IMR-90 (cell line): ENCODE results near the gene SOBP. TPM values are rescaled to one million over a fixed set of nuclear protein-coding genes. Genes with fewer than 3 reads are reported as not detected.

Experiments used
- ATAC-seq: fragments of 200-7000 bp; cut with Tn5 transposase; 2 replicates; pipeline ENCODE4 v1.9.1; 2020; ENCODE audit warnings: low read depth, mild to moderate bottlenecking, moderate library complexity
- BruUV-seq: library from RNA; stranded (reverse); fragments of 400-500 nt; replicated peaks from 2 replicates; lab custom pipeline; 2021; lab: Mats Ljungman, UMichigan
- CTCF ChIA-PET: fragments of 300-600 bp; formaldehyde crosslinking; extraction: SDS; loops from one replicate; lab custom pipeline; 2021; ENCODE audit warnings: antibody characterized with exemption; lab: Yijun Ruan, JAX
- POLR2A ChIA-PET: fragments of 300-600 bp; sonication (Branson Sonifier 250); formaldehyde crosslinking; loops from one replicate; lab custom pipeline; 2022; ENCODE audit warnings: antibody characterized with exemption; ENCODE audit not compliant: unreplicated experiment; lab: Charles Lee
- DNase-seq: peaks from one replicate; pipeline ENCODE4 v3.0.0; 2013
- H2AFZ ChIP-seq: replicated peaks from 2 replicates; pipeline ENCODE3; 2013; ENCODE audit warnings: low read length, mild to moderate bottlenecking; ENCODE audit not compliant: poor library complexity
- H2AK5ac ChIP-seq: 2 replicates; pipeline ENCODE4 v1.6.1; 2013; ENCODE audit warnings: low read depth, low read length, inconsistent platforms
- H2AK9ac ChIP-seq: replicated peaks from 2 replicates; pipeline ENCODE3; 2013; ENCODE audit warnings: mild to moderate bottlenecking, low read depth, low read length, moderate library complexity; ENCODE audit not compliant: poor library complexity
- H2BK120ac ChIP-seq: 2 replicates; pipeline ENCODE4 v1.6.1; 2013; ENCODE audit warnings: low read depth, low read length, inconsistent platforms
- H2BK15ac ChIP-seq: 3 replicates; pipeline ENCODE4 v1.6.1; 2013; ENCODE audit warnings: low read depth, low read length, inconsistent platforms
- H2BK20ac ChIP-seq: 2 replicates; pipeline ENCODE4 v1.6.1; 2013; ENCODE audit warnings: low read depth, mild to moderate bottlenecking, inconsistent platforms, low read length, moderate library complexity
- H2BK5ac ChIP-seq: 2 replicates; pipeline ENCODE4 v1.6.1; 2013; ENCODE audit warnings: mild to moderate bottlenecking, low read depth, low read length, inconsistent platforms; ENCODE audit not compliant: poor library complexity, severe bottlenecking
- H3K14ac ChIP-seq: replicated peaks from 2 replicates; pipeline ENCODE4 v1.6.1; 2013; ENCODE audit warnings: low read depth, low read length, inconsistent platforms
- H3K18ac ChIP-seq: 2 replicates; pipeline ENCODE4 v1.6.1; 2013; ENCODE audit warnings: low read depth, low read length, control low read depth
- H3K23ac ChIP-seq: 2 replicates; pipeline ENCODE4 v1.6.1; 2013; ENCODE audit warnings: low read depth, low read length, inconsistent platforms
- H3K27ac ChIP-seq: 2 replicates; pipeline ENCODE4 v1.5.1; 2013; ENCODE audit warnings: mild to moderate bottlenecking, control low read depth, low read length; ENCODE audit not compliant: insufficient read depth
- H3K27me3 ChIP-seq: 2 replicates; pipeline ENCODE4 v1.6.1; 2013; ENCODE audit warnings: low read length; ENCODE audit not compliant: control insufficient read depth, insufficient read depth
- H3K36me3 ChIP-seq: 2 replicates; pipeline ENCODE4 v1.6.1; 2013; ENCODE audit warnings: low read length, mixed read lengths; ENCODE audit not compliant: control insufficient read depth, insufficient read depth
- H3K4ac ChIP-seq: 2 replicates; pipeline ENCODE4 v1.6.1; 2013; ENCODE audit warnings: low read depth, low read length, inconsistent platforms
- H3K4me1 ChIP-seq: 2 replicates; pipeline ENCODE4 v1.6.1; 2013; ENCODE audit warnings: low read length, mixed read lengths; ENCODE audit not compliant: control insufficient read depth, insufficient read depth
- H3K4me2 ChIP-seq: 2 replicates; pipeline ENCODE4 v1.6.1; 2013; ENCODE audit warnings: low read depth, mild to moderate bottlenecking, control low read depth, low read length, moderate library complexity
- H3K4me3 ChIP-seq: 2 replicates; pipeline ENCODE4 v1.5.1; 2013; ENCODE audit warnings: low read depth, mild to moderate bottlenecking, control low read depth, low read length, moderate library complexity; ENCODE audit not compliant: insufficient read depth
- H3K56ac ChIP-seq: 2 replicates; pipeline ENCODE4 v1.6.1; 2013; ENCODE audit warnings: low read length, inconsistent platforms; ENCODE audit not compliant: insufficient read depth; ENCODE audit errors: extremely low read depth
- H3K79me1 ChIP-seq, 2 experiments: 2 replicates each; pipeline ENCODE4 v1.6.1; 2013; ENCODE audit warnings: low read length in 2 of 2, inconsistent platforms in 1 of 2, low read depth in 1 of 2
- H3K9ac ChIP-seq: 2 replicates; pipeline ENCODE4 v1.6.1; 2013; ENCODE audit warnings: low read depth, low read length, control low read depth
- H3K9me1 ChIP-seq: 2 replicates; pipeline ENCODE4 v1.6.1; 2013; ENCODE audit warnings: low read length, inconsistent platforms; ENCODE audit not compliant: insufficient read depth
- H3K9me3 ChIP-seq: 2 replicates; pipeline ENCODE4 v1.6.1; 2013; ENCODE audit warnings: low read length; ENCODE audit not compliant: control insufficient read depth, insufficient read depth
- H4K20me1 ChIP-seq: 2 replicates; pipeline ENCODE4 v1.6.1; 2013; ENCODE audit warnings: low read length, inconsistent platforms; ENCODE audit not compliant: insufficient read depth
- H4K5ac ChIP-seq: 2 replicates; pipeline ENCODE4 v1.6.1; 2013; ENCODE audit warnings: mild to moderate bottlenecking, low read depth, low read length, control low read depth
- H4K8ac ChIP-seq, 2 experiments: 2 replicates each; pipeline ENCODE4 v1.6.1; 2013; ENCODE audit warnings: low read depth in 2 of 2, low read length in 2 of 2, control low read depth in 1 of 2, inconsistent platforms in 1 of 2
- H4K91ac ChIP-seq: 2 replicates; pipeline ENCODE4 v1.6.1; 2013; ENCODE audit warnings: low read depth, low read length, inconsistent platforms; ENCODE audit not compliant: insufficient read depth
- BHLHE40 ChIP-seq: fragments of 150-350 bp; IDR thresholded peaks from 2 replicates; pipeline ENCODE4 v1.6.1; 2016; ENCODE audit warnings: mild to moderate bottlenecking, low read depth, low read length
- CEBPB ChIP-seq: IDR thresholded peaks from 2 replicates; pipeline ENCODE4 v1.6.1; 2012; ENCODE audit warnings: low read depth, low read length, improper control_type of control experiment
- CHD1 ChIP-seq: IDR thresholded peaks from 2 replicates; pipeline ENCODE4 v1.6.1; 2012; ENCODE audit warnings: low read depth, low read length, improper control_type of control experiment
- CTCF ChIP-seq: conservative IDR thresholded peaks from 2 replicates; pipeline ENCODE4 v1.5.1; 2012; ENCODE audit warnings: mild to moderate bottlenecking, low read depth, low read length, improper control_type of control experiment
- ELK1 ChIP-seq: fragments of 150-350 bp; IDR thresholded peaks from 2 replicates; pipeline ENCODE4 v1.6.1; 2016; ENCODE audit warnings: low read depth, mild to moderate bottlenecking, low read length, moderate library complexity, borderline replicate concordance
- MAFK ChIP-seq: IDR thresholded peaks from 2 replicates; pipeline ENCODE4 v1.6.1; 2012; ENCODE audit warnings: low read depth, low read length, improper control_type of control experiment
- MAZ ChIP-seq: IDR thresholded peaks from 2 replicates; pipeline ENCODE4 v1.6.1; 2012; ENCODE audit warnings: low read depth, mild to moderate bottlenecking, low read length, improper control_type of control experiment, moderate library complexity, borderline replicate concordance
- MXI1 ChIP-seq: IDR thresholded peaks from 2 replicates; pipeline ENCODE4 v1.6.1; 2012; ENCODE audit warnings: low read depth, mild to moderate bottlenecking, low read length, moderate library complexity, borderline replicate concordance
- NFE2L2 ChIP-seq: fragments of 150-350 bp; IDR thresholded peaks from 2 replicates; pipeline ENCODE4 v1.6.1; 2016; ENCODE audit warnings: low read depth, mild to moderate bottlenecking, low read length
- POLR2A ChIP-seq: IDR thresholded peaks from 2 replicates; pipeline ENCODE4 v1.6.1; 2012; ENCODE audit warnings: mild to moderate bottlenecking, low read depth, low read length
- RAD21 ChIP-seq: IDR thresholded peaks from 2 replicates; pipeline ENCODE4 v1.6.1; 2012; ENCODE audit warnings: low read length, improper control_type of control experiment
- RCOR1 ChIP-seq: IDR thresholded peaks from 2 replicates; pipeline ENCODE4 v1.6.1; 2012; ENCODE audit warnings: mild to moderate bottlenecking, low read length, improper control_type of control experiment; ENCODE audit not compliant: insufficient replicate concordance
- RFX5 ChIP-seq: IDR thresholded peaks from 2 replicates; pipeline ENCODE4 v1.8.0; 2012; ENCODE audit warnings: low read depth, mild to moderate bottlenecking, low read length, moderate library complexity
- SMC3 ChIP-seq: fragments of 150-350 bp; IDR thresholded peaks from 2 replicates; pipeline ENCODE4 v1.6.1; 2016; ENCODE audit warnings: low read depth, mild to moderate bottlenecking, antibody characterized with exemption, low read length, moderate library complexity
- WGBS, 2 experiments: methylation state at CpG; one replicate each; pipeline versions ENCODE4 v1.1.5 to v1.1.7; 2013; ENCODE audit warnings: missing lambda C conversion rate in 2 of 2; ENCODE audit not compliant: insufficient read length in 1 of 2; ENCODE audit errors: extremely low coverage in 2 of 2; 5-methylcytosine and 5-hydroxymethylcytosine counted together
- dilution Hi-C: fragments of 300-500 bp; cut with HindIII; formaldehyde crosslinking; loops from one replicate; pipeline ENCODE4 v1.14.3; 2018; ENCODE audit warnings: low sequenced_read_pairs; ENCODE audit not compliant: unreplicated experiment
- in situ Hi-C: fragments of 300-500 bp; cut with MboI; formaldehyde crosslinking; loops from 3 replicates; pipeline ENCODE4 v1.14.3; 2019; ENCODE audit warnings: low sequenced_read_pairs, inconsistent platforms, mixed read lengths
- intact Hi-C: fragments of 100-400 bp; cut with micrococcal nuclease; formaldehyde crosslinking; loops from 2 replicates; pipeline ENCODE4 v1.10.0; 2022
- polyA plus RNA-seq, 3 experiments: library from polyadenylated mRNA; depleted of rRNA; stranded (reverse); fragments of >200 nt; gene quantifications; 2 replicates each; pipeline ENCODE4 v1.2.3, GENCODE V29; 2012; ENCODE audit warnings: low replicate concordance in 1 of 3
- total RNA-seq: library from RNA; depleted of rRNA; stranded (reverse); fragments of >200 nt; gene quantifications from 2 replicates; pipeline ENCODE4 v1.2.3, GENCODE V29; 2012

SOBP gene
- total and polyA plus RNA-seq, 2 of the 4 experiments (the other 2 are of a cell fraction): 0.60 to 0.72 TPM

GRCh38 chr6:107531868-107532267 lies 42.0 kb downstream of the SOBP start:
- H3K23ac ChIP-seq: no peak overlapping the region
- dilution Hi-C loops: no loop called here

More at GRCh38 chr6:107531868-107532267, 42.0 kb downstream of the SOBP start:
- Histone ChIP-seq H3K27me3 (no peaks in the 10 kb centered on the region), H3K36me3 (peaks cover 1% of the 10 kb centered on the region; the same call in 1 of the 2 replicates), H3K9ac (no peak overlapping the region), H3K18ac (no peak overlapping the region), H2AK5ac (no peak overlapping the region), H2BK20ac (no peak overlapping the region), H3K4ac (no peak overlapping the region), H2BK15ac (no peak overlapping the region), H2AK9ac (no peak overlapping the region), H3K79me1 (no peaks in the 10 kb centered on the region), H4K20me1 (no peaks in the 10 kb centered on the region), H4K5ac (no peak overlapping the region), H4K91ac (no peak overlapping the region), H4K8ac (no peak overlapping the region), H3K56ac (no peak overlapping the region), H3K4me1 (no peaks in the 10 kb centered on the region), H3K9me1 (no peaks in the 10 kb centered on the region), H3K4me2 (no peak overlapping the region), H3K4me3 (no peak overlapping the region), H3K9me3 (no peaks in the 10 kb centered on the region), H3K27ac (no peak overlapping the region), H2BK120ac (no peak overlapping the region), H2AFZ (no peak overlapping the region), H3K14ac (no peak overlapping the region), H2BK5ac (no peak overlapping the region)
- WGBS, 2 experiments: no CpG with 5 or more reads among the region's 2 CpGs
- no peak for TF ChIP-seq MAZ
- no peak for TF ChIP-seq CHD1
- no peak for TF ChIP-seq NFE2L2
- TF ChIP-seq RCOR1: no peak
- TF ChIP-seq BHLHE40: no peak
- TF ChIP-seq RAD21: no peak
- TF ChIP-seq ELK1: no peak
- TF ChIP-seq MXI1: no peak
- no peak for TF ChIP-seq POLR2A
- no peak for TF ChIP-seq CEBPB
- no peak for TF ChIP-seq RFX5
- no peak for TF ChIP-seq CTCF
- TF ChIP-seq MAFK: no peak
- no peak for TF ChIP-seq SMC3
- ATAC-seq (no peak), DNase-seq (no peak)
- ChIA-PET POLR2A (interaction anchor here (0.6 kb wide), 1 partner anchor 418 kb away, joined by 3 read pairs; no protein-coding TSS in a partner anchor), CTCF (no interaction called here)
- in situ Hi-C loops (no loop called here), intact Hi-C loops (no loop called here)
- no TSS peak for BruUV-seq
